ENCODE data around the gene C3orf52.

Gene C3orf52

DNA sequence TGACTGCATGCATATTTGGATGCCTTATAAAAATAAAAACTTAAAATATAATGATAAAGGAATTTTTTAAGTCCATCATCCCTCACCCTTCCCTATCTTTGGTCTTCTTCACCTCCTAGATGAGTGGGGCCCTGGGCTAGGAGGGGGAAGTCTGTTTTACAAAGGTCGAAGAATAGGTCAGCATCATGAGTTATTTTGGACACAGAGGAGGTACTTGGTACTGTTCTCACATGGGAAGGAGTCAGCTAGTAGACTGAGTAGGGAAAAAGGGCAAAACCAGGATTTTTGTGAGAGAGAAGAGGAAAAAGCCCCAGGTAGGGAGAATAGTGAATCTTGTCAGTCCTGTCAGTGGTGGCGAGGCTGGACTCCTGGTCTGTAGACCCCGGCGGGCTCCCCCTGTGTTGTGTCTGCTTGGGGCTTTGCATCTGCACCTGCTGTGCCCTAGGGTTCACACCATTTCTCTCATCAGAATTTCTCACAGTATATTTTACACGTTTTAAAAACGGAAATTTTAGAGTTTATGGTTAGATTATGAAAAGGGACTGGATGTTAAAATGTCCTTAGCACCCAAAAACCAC is 29.7 kb downstream of the C3orf52 start:
- H3K4me3 ChIP-seq (ENCODE audit: low read depth, low read length) = peak overlapping the region; percentile 41
- TF ChIP-seq, protein P1, sequence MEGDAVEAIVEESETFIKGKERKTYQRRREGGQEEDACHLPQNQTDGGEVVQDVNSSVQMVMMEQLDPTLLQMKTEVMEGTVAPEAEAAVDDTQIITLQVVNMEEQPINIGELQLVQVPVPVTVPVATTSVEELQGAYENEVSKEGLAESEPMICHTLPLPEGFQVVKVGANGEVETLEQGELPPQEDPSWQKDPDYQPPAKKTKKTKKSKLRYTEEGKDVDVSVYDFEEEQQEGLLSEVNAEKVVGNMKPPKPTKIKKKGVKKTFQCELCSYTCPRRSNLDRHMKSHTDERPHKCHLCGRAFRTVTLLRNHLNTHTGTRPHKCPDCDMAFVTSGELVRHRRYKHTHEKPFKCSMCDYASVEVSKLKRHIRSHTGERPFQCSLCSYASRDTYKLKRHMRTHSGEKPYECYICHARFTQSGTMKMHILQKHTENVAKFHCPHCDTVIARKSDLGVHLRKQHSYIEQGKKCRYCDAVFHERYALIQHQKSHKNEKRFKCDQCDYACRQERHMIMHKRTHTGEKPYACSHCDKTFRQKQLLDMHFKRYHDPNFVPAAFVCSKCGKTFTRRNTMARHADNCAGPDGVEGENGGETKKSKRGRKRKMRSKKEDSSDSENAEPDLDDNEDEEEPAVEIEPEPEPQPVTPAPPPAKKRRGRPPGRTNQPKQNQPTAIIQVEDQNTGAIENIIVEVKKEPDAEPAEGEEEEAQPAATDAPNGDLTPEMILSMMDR (IDR thresholded peaks at IDR 0.05; ENCODE audit: insufficient read depth, low read depth, low read length, missing control alignments) = no peak
- DNase-seq (ENCODE audit: low read depth) = peak; percentile 71

DNA sequence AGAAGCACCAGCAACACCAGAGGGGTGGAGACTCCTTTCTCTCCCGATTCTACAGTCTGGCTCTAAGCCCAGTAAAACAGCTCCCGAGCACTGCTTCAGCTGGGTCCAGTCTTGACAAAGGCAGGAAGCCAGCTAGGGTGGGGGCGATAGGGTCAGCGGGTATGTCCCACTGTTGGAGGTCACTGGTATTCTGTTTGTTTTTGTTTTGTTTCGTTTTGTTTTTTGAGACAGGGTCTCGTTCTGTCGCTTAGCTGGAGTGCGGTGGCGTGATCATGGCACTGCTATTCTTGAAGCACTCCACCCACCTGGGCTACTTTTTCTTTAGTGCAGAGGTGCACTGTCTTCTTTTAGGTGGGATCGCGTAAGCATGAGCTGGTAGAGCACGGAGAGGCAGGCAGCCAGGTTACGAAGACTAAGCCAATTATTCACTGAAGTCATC is 30.6 kb downstream of the C3orf52 start:
- DNase-seq (ENCODE audit: low read depth) = peak; percentile 54
- TF ChIP-seq, protein P1 (IDR thresholded peaks at IDR 0.05; ENCODE audit: insufficient read depth, low read depth, low read length, missing control alignments) = no peak
- peak overlapping the region; percentile 41 for H3K4me3 ChIP-seq (ENCODE audit: low read depth, low read length)

DNA sequence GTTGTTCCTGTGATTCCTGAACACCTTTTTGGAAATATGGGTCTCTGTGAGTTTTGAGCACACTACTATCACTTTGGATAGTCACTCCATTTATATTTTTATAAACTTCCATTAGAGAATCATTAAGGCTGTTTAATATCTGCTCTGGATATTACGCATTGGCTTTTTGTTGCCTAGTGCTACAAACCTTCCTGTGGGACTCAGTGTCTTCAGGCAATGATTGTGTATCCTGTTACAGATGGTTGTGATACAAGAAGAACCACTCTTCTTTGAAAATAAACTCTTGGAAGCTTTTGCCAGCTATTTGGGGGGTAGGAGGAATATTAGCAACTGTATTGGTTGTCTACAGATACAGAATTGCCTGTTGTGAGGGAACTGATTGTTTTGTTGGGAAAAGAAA is 31.2 kb downstream of the C3orf52 start:
- H3K4me3 ChIP-seq (ENCODE audit: low read depth, low read length) = peak overlapping the region; percentile 41

DNA sequence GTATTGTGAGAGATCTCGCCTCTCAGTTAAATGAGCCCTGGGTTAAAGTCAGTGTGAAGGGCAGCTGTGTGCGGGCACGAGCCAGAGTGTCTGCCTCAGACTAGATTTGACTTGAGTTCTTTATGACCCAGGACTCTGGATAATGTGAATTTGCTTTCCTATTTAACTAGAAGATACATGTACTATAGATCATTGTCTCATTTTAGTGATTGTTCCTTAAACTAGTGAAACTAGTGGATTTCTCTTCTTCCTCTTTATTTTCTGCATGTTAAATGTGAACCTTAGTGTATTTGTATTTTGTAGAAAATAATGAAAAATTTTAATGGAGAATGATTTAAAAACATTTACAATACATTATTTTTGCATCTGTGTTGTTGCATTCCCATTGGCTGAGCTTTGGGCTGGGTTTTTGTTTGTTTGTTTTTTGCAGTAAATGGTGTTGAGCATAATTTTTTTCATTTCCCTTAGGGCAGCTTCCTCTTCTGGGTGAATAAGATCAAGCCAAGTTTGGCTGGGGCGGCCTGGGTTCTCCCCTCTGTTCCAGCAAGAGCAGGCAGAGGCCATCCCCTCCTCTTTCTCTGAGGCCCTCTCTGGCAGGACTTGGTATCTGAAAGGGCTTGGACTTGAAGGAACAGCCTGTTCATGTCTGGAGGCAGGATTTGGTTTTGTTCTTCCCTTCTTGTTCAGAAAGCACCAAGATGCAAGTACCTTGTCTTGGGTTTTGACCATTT is 31.8 kb downstream of the C3orf52 start:
- peak; percentile 87 for DNase-seq (ENCODE audit: low read depth)
- peak overlapping the region; percentile 41 for H3K4me3 ChIP-seq (ENCODE audit: low read depth, low read length)
- TF ChIP-seq, protein P1 (IDR thresholded peaks at IDR 0.05; ENCODE audit: insufficient read depth, low read depth, low read length, missing control alignments) = peak; percentile 38

More for the DNA sequence above, 31.2 kb downstream of the C3orf52 start:
- TF ChIP-seq, protein P1 (IDR thresholded peaks at IDR 0.05; ENCODE audit: insufficient read depth, low read depth, low read length, missing control alignments) = no peak
- DNase-seq (ENCODE audit: low read depth) = no peak

DNA sequence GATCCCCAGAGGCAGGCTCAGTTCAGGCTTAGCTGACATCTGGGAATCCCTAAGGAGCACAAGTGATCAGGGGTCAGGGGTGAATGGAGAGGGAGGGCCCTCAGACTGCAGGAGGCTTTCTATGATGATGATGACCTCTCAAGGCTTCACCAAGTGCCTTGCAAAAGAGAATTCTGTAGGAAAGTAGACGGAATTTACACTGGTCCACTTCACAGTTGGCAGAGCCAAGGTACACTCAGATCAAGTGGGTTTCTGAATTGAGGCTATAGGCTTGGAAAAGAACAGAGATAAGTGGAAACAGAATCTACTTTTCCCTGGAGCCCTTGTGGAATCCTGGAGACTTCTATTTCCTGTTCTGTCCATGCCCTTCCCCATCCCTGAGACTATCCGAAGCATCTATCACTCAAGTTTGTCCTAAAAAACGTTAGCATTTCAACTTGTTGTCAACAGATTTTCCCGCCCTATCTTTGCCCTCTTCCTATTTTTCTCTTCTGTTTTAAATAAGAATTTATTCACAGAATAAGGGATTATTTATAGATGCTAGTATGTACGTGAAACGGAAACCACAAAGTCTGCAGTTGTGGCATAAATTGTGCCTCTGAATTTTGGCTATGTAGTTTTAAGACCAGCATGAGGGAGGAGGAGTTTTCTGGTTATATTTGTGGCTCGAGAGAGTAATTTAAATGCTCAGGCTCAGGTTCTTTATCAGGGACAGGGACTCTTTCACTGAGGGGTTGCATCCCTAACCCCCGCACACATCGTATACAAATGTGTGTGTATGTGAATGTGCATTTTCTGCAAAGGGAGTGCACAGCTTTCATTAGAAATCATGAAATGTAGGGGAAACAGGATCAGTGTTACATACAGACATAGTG is 34.0 kb downstream of the C3orf52 start:
- DNase-seq (ENCODE audit: low read depth) = peak; percentile 78

More for the DNA sequence above, 34.0 kb downstream of the C3orf52 start:
- TF ChIP-seq, protein P1 (IDR thresholded peaks at IDR 0.05; ENCODE audit: insufficient read depth, low read depth, low read length, missing control alignments) = no peak
- peak overlapping the region; percentile 45 for H3K4me3 ChIP-seq (ENCODE audit: low read depth, low read length)

Measured in GM12865 (cell line).